Chondrocyte (in vitro differentiated cells): Measurements from ENCODE around the gene RAD18. TPM values are rescaled to one million over a fixed set of nuclear protein-coding genes. Genes with fewer than 3 reads are reported as not detected.

Experiments
- DNase-seq: peaks from one replicate; pipeline ENCODE4 v3.0.0; 2021; ENCODE audit warnings: mixed read lengths, low spot score
- H3K27ac Mint-ChIP-seq: one replicate; pipeline ENCODE4 v1.8.0; 2021; ENCODE audit warnings: mild to moderate bottlenecking, moderate library complexity, mixed read lengths; ENCODE audit not compliant: unreplicated experiment
- H3K27me3 Mint-ChIP-seq: 2 replicates; pipeline ENCODE4 v1.8.0; 2021; ENCODE audit warnings: low read depth, mixed read lengths
- H3K36me3 Mint-ChIP-seq: 2 replicates; pipeline ENCODE4 v1.8.0; 2021; ENCODE audit warnings: low read depth, mixed read lengths
- H3K4me1 Mint-ChIP-seq: 2 replicates; pipeline ENCODE4 v1.8.0; 2021; ENCODE audit warnings: low read depth, mild to moderate bottlenecking, mixed read lengths
- H3K4me3 Mint-ChIP-seq: one replicate; pipeline ENCODE4 v1.8.0; 2021; ENCODE audit warnings: mild to moderate bottlenecking, moderate library complexity, mixed read lengths; ENCODE audit not compliant: unreplicated experiment
- H3K9me3 Mint-ChIP-seq: 2 replicates; pipeline ENCODE4 v1.8.0; 2021; ENCODE audit warnings: low read depth, mixed read lengths
- total RNA-seq: library from RNA; stranded (reverse); gene quantifications from 3 replicates; pipeline ENCODE4 v1.2.1, GENCODE V29; 2021
- TF ChIP-seq, protein P1 (sequence below): fragments of 200-600 bp; sonication (generic); IDR thresholded peaks from 2 replicates; pipeline ENCODE4 v1.5.0; 2021; ENCODE audit warnings: antibody characterized with exemption, mild to moderate bottlenecking, moderate library complexity

The RAD18 gene
- total RNA-seq, 1 donor from 2014 or later: 9.7 TPM

DNA sequence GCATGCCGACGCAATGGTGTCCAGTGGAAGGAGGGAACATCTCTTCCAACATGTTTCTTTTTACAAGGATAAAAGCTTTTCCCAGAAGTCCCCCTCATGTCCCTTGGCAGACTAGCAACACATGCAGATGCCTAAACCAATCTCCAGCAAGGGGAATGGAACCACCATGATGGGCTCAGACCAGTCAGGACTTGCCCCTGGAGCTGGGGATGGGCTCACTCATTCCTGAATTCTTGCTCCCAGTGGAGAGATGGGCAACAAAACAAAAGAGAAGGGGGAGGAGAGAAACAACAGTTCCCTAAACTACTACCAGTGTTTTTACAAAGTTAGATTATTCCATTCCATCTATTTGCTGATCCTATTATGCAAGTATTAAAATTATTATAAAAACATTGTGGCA lies 117.1 kb downstream of the RAD18 start:
- H3K27ac Mint-ChIP-seq: peak overlapping the region; percentile 46
- no peaks in the 10 kb centered on the region for H3K9me3 Mint-ChIP-seq
- peaks cover 53% of the 10 kb centered on the region for H3K4me1 Mint-ChIP-seq
- TF ChIP-seq, protein P1, sequence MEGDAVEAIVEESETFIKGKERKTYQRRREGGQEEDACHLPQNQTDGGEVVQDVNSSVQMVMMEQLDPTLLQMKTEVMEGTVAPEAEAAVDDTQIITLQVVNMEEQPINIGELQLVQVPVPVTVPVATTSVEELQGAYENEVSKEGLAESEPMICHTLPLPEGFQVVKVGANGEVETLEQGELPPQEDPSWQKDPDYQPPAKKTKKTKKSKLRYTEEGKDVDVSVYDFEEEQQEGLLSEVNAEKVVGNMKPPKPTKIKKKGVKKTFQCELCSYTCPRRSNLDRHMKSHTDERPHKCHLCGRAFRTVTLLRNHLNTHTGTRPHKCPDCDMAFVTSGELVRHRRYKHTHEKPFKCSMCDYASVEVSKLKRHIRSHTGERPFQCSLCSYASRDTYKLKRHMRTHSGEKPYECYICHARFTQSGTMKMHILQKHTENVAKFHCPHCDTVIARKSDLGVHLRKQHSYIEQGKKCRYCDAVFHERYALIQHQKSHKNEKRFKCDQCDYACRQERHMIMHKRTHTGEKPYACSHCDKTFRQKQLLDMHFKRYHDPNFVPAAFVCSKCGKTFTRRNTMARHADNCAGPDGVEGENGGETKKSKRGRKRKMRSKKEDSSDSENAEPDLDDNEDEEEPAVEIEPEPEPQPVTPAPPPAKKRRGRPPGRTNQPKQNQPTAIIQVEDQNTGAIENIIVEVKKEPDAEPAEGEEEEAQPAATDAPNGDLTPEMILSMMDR: no peak
- peaks cover 1% of the 10 kb centered on the region for H3K36me3 Mint-ChIP-seq
- no peak overlapping the region for H3K4me3 Mint-ChIP-seq
- no peaks in the 10 kb centered on the region for H3K27me3 Mint-ChIP-seq
- DNase-seq: no peak

DNA sequence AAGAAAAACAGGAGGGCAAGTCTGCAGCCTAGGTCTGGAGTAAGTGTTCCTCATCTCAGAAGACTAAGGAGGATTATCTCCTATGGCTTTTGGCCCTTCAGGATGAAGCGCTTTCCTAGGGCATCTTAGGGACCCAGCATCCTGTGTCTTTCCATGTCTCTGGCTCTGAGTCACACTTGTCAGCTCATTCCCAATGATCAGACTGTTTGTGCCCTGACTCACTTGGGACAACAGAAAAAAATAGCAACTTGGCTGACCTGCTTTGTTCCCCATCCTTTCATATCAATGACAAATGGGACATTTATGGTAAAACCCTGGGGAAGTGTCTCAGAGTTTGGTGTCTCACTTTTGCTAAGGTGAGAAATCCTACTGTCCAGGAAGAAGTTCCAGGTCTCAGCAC lies 117.6 kb downstream of the RAD18 start:
- Mint-ChIP-seq H3K36me3 (peaks cover 1% of the 10 kb centered on the region), H3K27ac (peak overlapping the region; percentile 46)

DNA sequence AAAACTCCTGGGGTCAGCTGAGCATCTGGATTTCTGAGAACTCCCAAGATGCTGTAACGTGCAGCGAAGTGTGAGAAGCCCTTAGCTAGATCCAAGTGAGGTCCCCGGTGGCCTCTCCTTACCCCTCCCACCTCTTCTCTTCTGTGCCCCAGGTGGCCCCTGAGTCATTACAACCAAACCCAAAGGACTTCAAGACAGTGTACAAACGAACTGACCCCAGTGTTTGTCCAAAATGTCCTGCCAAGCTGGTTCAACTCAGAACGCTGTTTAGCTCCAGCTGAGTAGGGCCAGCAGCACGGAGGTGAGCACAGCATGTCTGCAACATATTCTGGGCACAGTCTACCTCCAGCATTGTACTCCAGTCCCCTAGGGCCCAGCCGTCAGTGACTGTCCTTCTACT lies 119.9 kb downstream of the RAD18 start:
- Mint-ChIP-seq H3K27me3 (no peaks in the 10 kb centered on the region), H3K27ac (no peak overlapping the region), H3K9me3 (no peaks in the 10 kb centered on the region), H3K36me3 (peaks cover 1% of the 10 kb centered on the region), H3K4me3 (no peak overlapping the region), H3K4me1 (peaks cover 30% of the 10 kb centered on the region)
- TF ChIP-seq, protein P1: no peak
- DNase-seq: no peak

More for the DNA sequence above, 117.6 kb downstream of the RAD18 start:
- Mint-ChIP-seq H3K27me3 (no peaks in the 10 kb centered on the region), H3K4me3 (no peak overlapping the region), H3K4me1 (peaks cover 50% of the 10 kb centered on the region), H3K9me3 (no peaks in the 10 kb centered on the region)
- TF ChIP-seq, protein P1: no peak
- no peak for DNase-seq

DNA sequence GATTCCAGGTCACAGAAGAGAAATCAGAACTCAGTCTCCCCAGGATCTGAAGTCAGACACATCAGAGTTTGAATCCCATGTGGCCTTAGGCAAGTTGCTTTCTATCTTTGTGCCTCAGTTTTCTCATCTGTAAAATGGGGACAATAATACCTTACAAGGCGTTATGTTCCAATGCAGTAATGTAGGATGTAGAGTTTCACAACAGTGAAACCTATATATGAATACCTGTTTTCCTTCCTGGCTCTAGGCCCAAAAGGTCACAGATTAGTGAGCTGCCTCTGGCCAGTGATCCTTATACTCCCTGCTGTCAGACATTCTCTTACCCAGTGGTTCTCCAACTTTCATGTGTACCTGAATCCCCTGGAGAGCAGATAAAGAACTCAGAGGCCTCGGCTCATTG lies 121.0 kb downstream of the RAD18 start:
- Mint-ChIP-seq H3K27me3 (no peaks in the 10 kb centered on the region), H3K4me3 (no peak overlapping the region), H3K9me3 (no peaks in the 10 kb centered on the region), H3K27ac (no peak overlapping the region), H3K36me3 (peaks cover 1% of the 10 kb centered on the region), H3K4me1 (peaks cover 26% of the 10 kb centered on the region)
- TF ChIP-seq, protein P1: no peak
- no peak for DNase-seq

DNA sequence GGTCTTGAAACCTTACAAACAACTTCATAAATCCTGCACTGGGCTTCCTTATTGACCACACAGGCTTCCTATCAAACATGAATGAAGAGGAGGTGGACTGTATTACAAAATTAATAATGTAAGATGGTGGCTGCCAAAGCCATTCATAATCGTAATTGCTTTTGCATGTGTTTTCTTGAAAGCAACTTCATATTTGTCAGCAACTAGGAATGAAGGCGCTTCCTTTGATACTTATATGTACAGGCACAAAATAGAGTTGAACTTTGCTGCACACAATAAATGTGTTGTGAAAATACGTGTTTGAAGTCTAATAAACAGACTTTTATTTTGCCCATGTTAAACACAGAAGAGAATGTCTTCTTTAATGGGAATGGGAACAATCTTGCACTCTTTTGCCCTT lies 121.8 kb downstream of the RAD18 start:
- no peak for DNase-seq
- TF ChIP-seq, protein P1: no peak
- Mint-ChIP-seq H3K4me3 (no peak overlapping the region), H3K27ac (no peak overlapping the region), H3K36me3 (peaks cover 1% of the 10 kb centered on the region), H3K9me3 (no peaks in the 10 kb centered on the region), H3K27me3 (no peaks in the 10 kb centered on the region), H3K4me1 (peaks cover 24% of the 10 kb centered on the region)
